RPMI8226 (cell line): ENCODE results near the gene NBPF1.
A peak's percentile ranks its signal among the peaks of the same experiment; 100 is the strongest.
"Not testable (repeated sequence)": the region's sequence is repeated elsewhere in the genome, so short reads cannot be mapped to it uniquely, and the experiment has no call there.

Experiments
- DNase-seq: peaks from one replicate; pipeline ENCODE4 v3.0.0-alpha.2; 2015

Gene NBPF1

DNA sequence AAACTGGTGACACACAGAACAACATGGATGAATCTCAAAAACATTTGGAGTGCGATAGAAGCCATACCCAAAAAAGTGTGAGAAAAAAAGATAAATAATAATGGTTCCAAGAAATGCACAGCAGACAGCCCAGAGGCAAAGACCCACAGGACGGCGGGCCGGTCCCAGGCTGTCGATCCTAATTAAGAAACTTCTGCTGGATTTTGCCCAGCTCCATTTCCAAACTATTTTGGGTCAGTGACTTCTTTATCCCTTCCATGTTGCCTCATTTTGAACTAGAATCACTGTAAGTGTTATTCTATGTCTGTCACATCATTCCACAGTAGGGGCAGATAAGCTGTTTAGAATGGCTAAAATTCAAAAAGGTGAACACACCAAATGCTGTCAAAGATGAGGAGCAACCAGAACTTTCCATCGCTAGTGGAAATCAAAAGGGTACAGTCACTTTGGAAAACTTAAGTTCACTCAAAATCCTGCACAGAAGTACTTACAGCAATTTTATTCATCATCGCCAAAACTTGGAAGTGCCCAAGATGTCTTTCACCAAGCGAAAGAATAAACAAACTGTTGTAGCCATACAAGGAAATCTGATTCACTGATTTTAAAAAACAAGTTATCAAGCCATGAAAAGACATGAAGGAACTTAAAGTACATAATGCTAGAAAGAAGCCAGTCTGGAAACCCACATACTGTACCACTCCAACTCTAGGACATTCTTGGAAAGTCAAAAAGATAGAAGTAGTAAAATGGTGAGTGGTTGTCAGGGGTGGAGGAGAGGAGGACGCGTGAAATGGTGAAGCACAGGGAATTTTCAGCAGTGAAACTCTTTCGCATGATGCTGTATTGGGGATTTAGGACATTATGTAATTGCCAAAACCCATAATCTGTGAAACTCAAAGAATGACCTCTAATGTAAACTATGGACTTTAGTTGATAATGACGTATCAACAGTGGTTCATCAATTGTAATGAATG, 7.5 kb downstream of the NBPF1 start:
- DNase-seq, result peak; percentile 5

- no peak for DNase-seq
Observed at GRCh38 chr1:16605213-16605525, 8.2 kb downstream of the NBPF1 start.

DNA sequence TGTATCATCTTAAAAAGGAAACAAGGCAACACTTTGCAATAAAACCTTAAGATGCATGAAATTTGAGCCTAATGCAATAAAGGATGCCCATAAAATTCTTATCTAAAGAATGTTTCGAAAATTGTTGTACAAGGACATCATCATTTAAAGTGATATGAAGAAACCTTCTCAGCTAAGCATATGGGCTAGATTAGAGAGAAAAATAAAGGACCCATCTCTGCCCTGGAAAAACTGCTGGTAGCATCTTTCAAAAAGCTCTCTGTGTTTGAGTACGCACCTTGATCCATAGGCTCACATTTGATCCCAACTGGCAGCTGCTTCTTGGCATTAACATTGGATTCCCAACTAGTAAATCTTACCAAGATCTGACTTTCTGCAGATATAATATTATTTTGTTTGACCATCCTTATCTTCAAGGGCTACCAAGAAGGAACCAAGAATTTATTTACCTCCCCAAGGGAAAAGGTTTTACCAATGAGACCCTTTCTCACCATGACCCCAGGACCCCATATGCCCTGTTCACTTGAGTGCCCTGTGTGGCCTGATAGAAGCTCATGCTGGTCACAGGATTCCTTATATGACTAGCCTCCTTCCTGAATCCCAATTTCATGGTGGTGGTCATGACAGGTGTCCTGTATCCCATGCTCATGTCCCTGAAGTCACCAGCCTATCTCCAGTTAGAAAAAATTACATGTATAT, 8.7 kb downstream of the NBPF1 start:
- peak; percentile 1 for DNase-seq

DNA sequence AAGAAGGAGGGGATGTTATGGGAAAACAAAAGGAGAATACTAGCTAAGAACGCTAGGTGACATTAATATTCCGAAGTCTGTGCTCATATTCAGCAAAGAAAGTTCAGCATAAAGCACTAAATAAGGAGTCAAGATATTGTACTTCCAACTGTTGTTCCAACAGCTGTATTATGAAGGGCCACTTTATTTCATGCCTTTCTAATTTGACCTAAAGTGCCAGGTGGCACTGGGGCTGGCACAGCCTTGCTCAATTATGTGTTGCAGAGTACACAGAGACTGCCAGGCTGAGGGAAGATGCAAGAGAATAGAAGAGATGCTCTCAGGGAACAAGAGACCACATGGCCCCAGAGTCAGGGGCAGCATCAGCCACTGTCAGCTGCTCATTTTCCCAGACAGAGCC, 9.7 kb downstream of the NBPF1 start:
- not testable (repeated sequence) for DNase-seq

DNA sequence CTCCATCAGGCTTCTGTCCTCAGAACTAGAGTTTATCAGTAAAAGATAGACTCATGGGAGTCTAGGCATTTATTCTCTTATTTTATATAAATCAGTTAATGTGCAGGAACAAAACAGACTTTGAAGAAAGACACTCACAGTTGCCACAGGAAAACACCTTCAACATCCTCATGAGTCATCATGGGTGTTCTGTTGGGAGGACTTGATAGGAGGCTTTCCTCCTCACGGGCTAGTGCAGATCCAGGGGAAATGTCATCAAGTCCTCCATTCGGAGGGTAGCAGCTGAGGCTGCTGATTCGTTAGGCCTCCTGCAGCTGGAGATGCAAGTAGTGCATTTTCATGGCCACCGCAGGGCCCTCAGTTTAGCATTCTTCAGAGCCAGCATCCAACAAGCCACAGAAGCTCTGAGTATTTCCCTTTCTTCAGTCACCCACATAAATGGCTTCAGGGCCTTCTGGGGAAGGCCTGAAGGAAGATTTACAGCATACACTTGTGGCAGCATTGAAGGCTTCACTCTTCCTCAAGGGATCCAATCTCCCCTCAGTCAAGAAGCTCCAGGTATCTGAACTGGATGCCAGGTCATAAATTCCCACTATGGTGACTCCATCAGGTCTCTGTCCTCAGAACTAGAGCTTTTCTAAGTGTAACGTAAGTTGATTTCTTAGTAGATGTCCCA, 10.9 kb downstream of the NBPF1 start:
- DNase-seq, result not testable (repeated sequence)

DNA sequence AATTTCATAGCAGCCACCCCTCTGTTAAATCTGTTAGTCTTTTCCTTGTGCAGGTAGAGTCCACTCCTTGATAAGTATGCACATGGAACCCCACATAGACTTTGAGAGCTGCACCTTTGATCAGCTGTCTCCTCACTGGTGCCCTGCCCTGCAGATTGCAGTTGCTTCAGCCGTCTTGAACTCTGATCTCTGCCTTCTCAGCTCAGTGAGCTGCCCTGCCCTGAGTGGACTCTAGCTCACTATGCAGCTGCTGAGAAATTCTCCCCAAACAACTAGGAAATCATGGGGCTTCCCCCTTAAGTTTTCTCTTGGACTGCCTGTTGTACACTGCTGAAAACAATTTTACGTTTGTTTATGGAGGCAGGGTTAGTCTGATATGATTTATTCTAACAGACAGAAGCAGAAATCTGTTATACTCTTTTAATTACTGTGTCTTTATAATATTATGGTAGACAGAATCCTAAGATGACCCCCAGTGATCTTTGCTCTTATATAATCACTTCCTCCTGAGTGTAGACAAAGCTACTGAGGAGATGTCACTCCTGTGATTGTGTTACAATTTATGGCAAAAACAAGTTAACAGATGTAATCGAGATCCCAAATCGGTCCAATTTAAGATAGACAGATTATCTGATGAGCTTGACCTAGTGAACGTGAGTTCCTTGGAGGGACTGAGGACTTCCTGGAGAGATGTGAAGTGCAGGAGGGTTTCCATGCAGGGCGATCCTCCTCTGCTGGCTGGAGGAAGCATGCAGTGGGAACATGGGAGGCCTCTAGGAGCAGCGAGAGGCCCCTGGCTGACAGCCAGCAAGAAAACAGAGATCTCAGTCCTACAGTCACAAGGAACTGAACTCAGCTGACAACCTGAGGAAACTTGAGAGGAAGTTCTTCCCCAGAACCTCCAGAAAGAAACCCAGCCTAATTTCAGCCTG, 12.2 kb downstream of the NBPF1 start:
- not testable (repeated sequence) for DNase-seq

DNA sequence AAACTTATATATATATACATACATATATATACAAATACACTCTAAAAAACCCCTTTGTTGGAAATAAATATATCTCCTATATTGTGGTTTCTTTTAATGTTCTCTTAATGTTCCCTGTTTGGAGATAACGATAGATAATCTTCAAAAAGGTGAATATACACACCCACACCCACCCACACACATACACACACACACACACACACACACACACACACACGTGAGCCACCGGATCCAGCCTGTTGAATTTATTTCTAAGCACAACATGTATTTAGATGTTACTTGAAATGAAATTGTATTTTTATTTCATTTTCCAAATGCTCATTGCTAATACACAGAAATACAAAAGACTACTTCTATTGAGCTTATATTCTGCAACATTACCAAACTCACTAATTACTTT, 14.0 kb downstream of the NBPF1 start:
- not testable (repeated sequence) for DNase-seq

GRCh38 chr1:16595216-16595615, 18.1 kb downstream of the NBPF1 start:
- not testable (repeated sequence) for DNase-seq

DNA sequence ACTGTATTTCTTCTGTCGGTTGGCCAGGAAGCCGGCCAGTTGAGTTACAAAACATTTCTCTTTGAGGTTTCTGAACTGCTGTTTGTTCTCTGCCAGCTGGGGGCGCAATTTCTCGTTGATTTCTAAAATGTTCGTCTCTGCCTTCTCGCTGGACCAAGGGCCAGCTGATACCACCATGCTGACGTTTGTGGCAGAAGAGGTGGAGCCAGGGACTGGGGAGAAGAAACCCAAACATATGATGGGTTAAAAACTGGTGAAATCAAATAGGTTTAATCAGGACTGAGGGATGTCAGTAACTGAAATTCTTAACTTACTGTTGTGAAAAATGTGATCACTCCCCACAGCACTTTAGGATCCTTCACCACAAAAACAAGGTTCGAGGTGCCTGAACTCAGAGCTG, 21.5 kb downstream of the NBPF1 start:
- not testable (repeated sequence) for DNase-seq

- peak; percentile 3 for DNase-seq
Observed at GRCh38 chr1:16588081-16588480, 25.3 kb downstream of the NBPF1 start.

GRCh38 chr1:16587639-16588038, 25.7 kb downstream of the NBPF1 start:
- DNase-seq, result not testable (repeated sequence)

DNA sequence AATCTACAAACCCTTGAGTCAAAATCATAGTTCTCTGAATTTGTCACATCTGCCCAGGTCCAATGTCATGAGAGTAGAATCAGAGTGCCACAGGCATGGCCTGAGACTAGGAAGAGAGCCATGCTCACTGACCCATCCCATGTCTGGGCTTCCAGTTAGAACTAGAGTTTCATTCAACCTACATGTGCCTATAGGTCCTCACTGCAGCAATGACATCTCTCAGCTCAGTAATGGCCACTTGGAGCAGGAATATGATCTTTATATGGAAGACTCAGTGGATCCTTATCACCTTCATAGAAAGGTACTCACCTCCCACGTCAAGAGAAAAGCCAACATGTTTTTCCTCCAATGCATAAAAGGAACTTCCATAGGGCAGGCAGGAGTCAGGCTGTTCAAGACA, 48.0 kb downstream of the NBPF1 start:
- DNase-seq, result not testable (repeated sequence)

- not testable (repeated sequence) for DNase-seq
Observed at GRCh38 chr1:16561035-16561434, 52.3 kb downstream of the NBPF1 start.

- DNase-seq, result not testable (repeated sequence)
Observed at GRCh38 chr1:16560498-16560897, 52.9 kb downstream of the NBPF1 start.

- not testable (repeated sequence) for DNase-seq
Observed at GRCh38 chr1:16559688-16560087, 53.7 kb downstream of the NBPF1 start.

DNA sequence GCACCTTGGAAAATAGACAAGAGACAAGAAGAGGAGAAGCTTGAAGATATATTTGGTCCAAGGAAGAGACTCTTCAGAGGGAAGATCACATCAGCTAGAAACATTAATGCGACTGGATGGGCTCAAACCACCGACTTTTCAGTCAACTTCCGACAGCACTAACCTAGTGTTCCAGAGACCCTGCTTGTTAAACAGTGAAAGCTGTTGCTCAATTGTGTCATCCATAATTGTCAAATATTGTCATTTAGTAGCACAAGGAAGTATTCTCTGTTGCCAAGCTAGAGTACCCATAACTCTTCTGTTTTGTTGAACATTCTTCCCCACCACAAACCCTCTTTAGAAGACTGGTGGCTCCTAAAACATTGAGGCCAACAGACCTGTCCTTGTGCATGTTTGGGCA, 56.3 kb downstream of the NBPF1 start:
- not testable (repeated sequence) for DNase-seq

DNA sequence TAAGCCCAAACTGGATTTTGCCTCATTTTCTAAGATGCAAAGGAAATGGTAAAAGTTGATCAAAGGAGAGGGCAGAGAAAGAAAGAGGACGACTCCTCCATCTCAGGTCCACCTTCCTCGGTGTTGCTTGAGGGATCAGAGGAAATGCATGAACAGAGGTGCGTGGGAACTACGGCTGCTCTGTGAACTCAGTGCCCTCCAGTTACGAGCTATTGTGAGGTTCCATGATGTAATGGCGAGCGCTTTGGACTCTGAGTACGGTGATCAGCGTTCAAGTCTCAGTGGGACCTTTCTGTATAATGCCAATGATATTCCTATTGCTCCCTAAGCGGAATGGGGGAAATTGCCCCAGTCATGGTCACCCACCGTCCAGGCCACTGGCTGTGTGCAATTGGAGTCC, 60.1 kb downstream of the NBPF1 start:
- DNase-seq, result not testable (repeated sequence)

- DNase-seq, result not testable (repeated sequence)
Observed at GRCh38 chr1:16550212-16550918, 63.0 kb downstream of the NBPF1 start.

GRCh38 chr1:16549545-16549944, 63.8 kb downstream of the NBPF1 start:
- DNase-seq, result not testable (repeated sequence)

- not testable (repeated sequence) for DNase-seq
Observed at GRCh38 chr1:16547502-16548241, 65.7 kb downstream of the NBPF1 start.

DNA sequence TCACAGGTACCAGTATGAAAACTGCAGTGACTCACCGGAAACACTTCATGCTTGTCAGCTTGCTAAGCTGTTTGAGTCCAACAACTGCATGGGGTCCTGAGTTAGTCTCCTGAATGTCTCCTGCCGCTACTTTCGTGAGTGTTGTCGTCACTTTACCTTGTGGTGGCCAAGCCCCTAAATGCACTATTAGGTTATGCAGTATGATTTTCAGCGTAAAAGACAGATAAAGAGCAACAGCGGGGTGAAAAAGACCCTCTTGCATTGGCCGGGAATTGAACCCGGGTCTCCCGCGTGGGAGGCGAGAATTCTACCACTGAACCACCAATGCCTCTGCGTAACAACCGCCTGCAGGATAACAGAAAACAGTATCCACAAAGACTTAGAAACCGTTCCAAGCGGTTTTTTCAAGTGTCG, 67.7 kb downstream of the NBPF1 start:
- DNase-seq, result peak; percentile 71
